GM19463 (cell line): Measurements from ENCODE around the gene CKS1B.
A peak's percentile ranks its signal among the peaks of the same experiment; 100 is the strongest.

ENCODE experiments used
- ATAC-seq: cut with Tn5 transposase; IDR thresholded peaks from one replicate; pipeline ENCODE4 v1.9.1; 2021; ENCODE audit warnings: mild to moderate bottlenecking, moderate library complexity; ENCODE audit not compliant: unreplicated experiment

Gene CKS1B

DNA sequence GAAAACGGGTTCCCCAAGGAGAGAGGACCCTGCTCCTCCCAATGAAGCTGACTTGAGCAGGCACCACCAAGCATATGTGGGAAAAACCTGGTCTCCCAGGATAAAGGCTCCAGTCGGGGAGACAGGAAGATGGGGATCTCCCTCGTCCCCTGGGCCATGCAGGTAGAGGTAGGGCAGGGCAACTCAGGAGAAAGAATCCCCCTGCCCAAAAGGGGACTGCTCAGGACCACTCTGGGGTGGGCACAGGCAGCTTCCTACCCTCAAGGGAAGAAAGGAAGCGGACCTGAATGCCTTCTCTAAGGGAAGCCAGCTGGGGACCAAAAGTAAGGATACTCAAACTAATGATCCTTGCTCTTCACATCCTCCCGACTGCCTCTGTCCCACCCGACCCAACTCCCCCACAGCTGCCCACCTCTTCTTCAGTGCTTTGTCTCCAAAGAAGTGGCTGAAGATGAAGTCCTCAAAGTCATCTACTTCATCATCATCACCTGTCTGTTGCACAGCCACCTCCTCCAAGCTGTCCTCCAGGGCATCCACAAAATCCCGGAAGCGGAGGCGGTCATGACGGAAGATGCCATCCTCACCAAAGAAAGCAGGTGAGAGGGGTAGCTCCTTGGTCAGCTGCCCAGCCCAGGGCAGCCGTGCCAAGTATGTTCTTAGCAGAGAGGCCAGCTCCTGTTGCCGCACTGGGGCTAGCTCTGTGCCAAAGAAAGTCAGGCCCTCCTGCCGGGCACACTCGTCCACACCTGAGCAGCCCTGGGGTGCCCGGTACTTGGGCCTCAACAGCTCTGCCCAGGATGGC is 29.1 kb upstream of the CKS1B start:
- ATAC-seq: no peak

DNA sequence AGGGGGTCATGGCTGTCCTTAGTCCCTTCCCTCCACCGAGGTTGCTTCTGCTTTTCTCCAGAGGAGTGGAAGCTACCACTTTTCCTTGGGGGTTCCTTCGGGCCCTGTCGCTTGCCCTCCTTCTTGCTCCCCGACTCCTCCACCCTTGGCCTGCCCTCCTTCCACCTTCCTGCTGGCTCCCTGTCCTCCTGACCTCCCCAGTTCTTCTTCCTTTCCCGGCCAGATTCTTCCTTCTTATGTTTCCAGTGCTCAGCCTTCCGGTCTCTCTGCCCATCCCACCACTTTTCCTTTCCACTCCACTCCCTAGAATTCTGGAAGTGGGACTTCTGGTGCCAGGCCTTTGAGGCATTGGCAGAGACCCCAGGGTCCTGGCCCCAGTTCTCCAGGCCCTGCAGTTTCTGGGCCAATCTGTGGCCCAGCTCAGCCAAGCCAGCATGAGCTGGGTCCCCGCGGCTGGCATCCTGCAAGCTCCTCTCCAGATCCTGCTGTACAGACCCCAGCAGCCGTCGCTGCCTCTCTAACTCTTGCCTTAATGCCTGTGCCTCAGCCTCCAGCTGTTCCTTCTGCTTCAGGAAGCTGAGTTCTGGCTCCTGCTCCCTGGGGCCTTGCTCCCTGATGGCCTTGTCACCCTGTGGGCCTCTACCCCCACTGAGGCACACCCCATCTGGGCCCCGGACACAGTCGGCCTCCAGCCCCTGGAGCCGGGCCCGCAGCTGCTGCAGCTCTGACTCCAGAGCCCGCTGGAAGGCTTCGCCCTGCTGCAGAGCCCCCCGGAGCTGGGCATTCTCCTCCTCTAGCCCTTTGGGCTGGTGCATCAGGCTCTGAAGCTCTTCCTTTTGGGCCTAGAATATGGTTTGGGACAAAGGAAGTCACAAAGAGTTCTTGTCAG is 28.3 kb upstream of the CKS1B start:
- ATAC-seq: no peak

DNA sequence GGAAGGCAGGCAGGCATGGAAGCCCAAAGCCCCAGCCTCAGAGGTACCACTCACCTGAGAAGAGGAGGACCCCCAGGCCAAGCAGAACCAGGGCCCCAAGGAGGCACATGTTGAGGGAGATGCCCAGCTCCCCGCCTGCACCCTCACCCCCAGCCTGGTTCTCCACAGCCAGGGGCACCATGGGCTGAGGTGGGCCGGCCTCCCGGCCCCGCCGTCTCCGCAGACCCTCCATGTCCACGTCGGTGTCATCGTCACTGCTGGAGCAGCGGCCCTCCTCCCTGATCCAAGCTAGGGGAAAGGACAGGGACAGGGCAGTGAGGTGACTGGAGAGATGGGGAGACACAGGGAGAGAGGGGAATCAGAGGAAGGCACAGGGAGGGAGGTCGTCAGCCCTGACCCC is 26.4 kb upstream of the CKS1B start:
- ATAC-seq: no peak

DNA sequence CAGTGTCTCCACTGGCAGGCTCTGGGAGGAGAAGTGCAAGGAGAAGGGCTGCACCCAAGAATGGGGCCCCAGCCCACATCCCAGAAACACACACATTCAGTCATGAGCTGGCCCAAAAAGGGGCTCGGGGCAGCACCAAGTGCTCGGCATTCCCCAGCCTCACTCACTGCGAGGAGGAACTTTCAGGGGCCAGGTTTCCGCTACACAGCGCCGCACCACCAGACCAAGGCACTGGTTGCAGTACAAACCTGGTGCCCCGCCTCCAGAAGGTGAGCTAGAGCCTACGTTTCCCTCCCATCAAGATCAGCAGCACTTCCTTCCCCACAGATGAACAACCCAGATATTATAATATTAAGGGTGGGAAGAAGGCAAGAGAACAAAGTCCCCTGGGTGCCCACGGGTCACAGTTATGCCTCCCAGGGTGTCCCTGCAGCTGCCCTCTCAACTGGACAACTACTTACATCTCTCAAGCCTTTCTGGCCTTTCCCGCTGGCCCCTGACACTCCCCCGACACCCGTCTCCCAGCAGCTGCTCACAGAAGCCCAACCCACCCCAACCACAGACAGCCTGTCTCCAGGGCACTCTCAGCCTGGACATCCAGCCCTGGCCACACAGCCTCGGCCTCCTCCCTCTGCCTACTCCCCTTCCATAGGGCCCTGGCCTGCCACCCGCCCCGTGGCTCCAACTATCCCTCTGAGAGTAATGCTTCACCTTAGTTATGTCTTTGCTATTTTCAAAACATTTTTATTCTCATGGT is 22.4 kb upstream of the CKS1B start:
- ATAC-seq: no peak

DNA sequence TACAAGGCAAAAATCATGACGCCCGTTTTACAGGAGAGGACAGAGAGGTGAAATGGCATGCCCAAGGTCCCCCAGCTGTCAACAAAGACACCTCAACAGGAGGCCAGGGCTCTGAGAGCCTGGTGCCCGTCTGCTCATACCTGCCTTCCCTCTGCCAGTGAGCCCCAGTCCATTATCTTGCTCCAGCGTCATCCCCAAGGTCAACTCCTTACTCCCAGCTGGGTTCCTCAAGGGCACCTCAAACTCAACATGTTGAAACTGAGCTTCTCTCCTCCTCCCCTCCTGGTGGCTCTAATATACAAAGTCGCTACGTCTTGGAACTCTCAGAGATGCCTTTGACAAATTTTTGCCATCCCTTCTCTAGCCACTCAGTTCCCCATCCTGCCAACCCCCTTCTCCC is 21.8 kb upstream of the CKS1B start:
- ATAC-seq: no peak

DNA sequence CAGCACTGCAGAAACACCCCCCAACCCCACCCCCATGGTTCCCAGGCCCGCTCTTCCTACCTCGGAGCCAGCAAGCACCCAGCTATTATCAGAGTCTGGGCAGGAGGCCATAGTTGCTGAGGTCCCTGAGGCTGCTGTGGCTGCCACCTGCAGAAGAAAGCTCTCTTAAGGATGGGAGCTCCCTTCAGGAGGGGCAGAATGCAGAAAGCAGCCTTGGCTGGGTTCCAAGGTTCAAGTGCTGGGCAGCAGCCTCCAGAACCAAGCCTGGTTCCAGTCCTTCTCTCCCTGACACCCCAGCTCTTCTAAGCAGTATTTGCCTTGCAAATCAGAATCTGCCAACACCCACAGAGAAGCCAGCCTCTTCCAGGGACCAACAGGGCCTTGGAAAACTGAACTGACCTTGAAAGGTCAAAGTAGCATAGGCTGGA is 20.9 kb upstream of the CKS1B start:
- no peak for ATAC-seq

DNA sequence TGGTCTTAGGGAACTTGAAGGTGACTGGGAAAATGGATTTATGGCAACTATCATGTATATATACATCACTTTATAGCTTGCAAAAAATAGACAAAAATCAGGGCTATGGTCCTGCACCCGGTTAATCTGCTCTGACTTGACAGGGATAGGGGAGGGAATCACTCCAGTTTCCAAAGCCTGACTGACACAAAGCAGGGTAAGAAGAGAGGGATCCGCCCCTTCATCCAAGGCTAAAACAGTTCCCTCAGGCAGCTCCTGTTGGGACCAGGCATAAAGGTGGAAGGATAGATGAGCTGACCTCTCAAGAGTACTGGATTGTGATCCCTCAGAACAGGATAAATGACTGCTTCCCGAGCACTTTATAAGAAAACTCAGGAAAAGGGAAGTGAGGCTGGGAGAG is 19.9 kb upstream of the CKS1B start:
- ATAC-seq: no peak

DNA sequence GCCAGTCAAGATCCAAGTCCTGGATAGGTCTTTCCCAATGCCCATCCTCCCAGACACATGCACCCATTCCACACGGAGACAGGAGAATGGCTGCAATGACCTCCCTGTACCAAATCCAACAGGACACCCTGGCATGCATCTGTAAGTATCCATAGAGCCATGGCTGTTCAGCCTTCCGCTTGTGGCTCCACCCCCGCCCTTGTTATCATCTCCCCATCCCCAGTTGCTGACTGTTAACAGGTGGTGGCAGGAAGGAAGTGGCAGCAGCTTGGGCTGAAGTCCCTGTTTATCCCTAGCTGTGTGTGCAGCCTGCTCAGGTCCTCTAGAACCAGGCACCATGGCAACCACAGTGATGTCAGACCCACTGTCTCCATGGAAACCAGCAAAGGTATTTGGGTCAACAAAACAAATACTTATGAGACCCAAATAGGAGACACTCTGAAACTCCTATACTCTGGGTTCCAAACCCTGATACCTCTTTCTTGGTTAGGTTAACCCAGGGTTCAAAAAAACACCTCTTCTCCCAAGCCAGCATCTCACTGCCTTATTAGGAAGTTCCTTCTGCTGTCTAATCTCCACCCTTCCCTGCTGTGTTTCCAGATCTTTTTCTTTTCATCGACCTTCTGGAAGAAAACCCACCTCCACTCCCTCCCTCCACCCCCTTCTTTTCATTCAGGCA is 19.3 kb upstream of the CKS1B start:
- ATAC-seq: peak; percentile 75

DNA sequence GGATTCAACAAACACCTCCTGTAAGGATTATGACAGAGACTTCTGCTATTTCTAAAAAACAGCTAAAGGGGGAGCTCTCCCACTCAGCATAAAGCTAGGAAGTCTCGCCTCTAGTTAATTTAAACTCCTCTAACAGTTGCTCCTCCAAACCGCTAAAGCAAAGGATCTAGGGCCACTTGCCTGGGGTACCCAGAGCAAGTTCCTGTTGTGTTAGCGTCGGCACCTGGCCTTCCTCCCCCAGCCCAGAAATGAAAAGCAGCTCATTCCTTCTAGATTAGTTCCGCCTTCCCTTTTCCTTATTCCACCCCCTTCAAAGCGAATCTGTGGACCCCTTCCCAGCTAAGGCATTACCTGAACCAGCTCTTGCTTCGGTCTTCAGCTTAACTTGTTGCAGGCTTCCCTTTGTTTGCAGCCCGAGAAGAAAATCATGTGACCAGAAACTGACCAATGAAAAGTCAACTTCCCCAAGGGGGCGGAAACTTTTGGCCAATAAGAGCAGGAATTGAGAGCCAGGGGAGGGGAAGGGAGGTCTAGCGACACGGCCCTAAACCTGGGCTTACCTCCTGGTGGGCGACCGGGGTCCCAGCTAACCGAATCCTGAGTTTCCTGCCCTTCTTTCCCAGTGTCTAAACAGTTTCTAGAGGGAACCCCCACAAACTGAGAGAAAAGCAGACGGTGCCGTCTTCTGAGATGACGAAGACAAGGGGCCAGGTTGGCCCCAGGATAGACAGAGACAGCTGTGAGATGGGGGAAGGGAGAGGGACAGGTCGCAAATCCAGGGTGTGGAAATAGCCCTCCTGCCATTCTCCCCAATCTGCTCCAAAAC is 18.6 kb upstream of the CKS1B start, which contains the start of gene PBXIP1:
Gene PBXIP1, minus strand, starts transcription at position 382 of the 826 bp plus-strand sequence. CDS start 2,378 bp downstream, outside the sequence.
- peak; percentile 64 for ATAC-seq

DNA sequence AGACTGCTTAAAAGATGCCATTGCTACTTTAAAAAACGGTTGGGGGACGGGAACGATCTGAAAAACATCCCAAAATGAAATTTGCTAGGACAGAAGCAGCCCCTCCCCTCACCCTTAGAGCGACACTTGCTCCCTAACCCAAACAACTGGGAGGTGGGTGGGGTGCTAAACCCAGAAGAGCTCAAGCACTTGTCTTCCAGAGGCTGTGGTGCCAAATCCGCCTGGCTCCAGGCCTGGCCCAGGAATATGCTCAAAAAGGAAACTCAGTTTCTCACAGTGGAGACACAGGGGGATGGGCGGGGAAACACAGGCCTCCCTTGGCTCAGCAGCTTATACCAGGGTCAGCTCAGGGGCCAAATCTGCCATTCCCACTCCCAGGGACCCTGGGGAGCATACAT is 17.9 kb upstream of the CKS1B start:
- no peak for ATAC-seq

DNA sequence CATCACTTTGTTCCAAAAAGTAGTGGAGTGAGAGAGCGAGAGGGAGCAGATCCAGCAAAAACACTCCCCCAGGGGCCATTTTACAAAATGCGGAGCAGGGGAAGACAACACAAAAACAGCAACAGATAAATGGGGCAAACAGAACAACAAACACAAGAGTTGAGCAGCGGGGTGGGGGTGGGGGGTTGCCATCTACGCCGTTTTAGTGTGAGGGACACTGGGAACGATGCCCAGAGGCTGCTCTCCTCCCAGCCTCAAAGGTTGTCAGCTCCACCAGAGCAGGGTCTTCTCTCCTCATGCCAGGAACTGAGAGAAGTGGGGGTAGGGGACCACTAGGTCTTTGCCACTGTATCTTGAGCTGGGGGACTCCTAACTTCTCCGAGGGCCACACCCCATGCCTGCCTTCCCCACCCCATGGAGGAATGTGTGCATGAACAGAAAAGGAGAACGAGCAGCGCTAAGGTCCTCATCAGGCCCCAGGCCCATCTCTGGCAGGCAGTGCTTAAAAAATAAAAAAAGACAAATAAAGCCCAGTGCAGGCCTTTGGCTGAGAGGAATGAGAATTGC is 17.3 kb upstream of the CKS1B start:
- no peak for ATAC-seq

DNA sequence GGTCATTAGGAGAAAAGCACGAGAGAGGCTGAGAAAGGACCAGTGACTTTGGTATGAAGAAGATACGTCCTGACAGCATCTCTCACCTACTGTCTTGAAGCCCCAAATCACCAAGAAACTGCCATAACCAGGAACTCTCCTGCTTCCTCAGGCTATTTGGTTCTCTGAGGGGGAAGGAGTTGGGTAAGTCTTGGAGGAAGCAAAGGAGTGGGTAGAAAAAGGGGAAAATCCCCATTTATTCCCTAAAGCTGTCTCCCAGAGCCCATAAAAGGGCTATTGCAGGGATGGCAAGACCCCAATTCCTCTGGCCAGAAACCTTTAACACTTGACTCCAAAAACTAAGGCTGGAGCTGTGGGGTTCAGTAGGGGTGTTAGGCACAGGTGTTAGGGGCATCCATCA is 16.4 kb upstream of the CKS1B start:
- ATAC-seq: no peak

DNA sequence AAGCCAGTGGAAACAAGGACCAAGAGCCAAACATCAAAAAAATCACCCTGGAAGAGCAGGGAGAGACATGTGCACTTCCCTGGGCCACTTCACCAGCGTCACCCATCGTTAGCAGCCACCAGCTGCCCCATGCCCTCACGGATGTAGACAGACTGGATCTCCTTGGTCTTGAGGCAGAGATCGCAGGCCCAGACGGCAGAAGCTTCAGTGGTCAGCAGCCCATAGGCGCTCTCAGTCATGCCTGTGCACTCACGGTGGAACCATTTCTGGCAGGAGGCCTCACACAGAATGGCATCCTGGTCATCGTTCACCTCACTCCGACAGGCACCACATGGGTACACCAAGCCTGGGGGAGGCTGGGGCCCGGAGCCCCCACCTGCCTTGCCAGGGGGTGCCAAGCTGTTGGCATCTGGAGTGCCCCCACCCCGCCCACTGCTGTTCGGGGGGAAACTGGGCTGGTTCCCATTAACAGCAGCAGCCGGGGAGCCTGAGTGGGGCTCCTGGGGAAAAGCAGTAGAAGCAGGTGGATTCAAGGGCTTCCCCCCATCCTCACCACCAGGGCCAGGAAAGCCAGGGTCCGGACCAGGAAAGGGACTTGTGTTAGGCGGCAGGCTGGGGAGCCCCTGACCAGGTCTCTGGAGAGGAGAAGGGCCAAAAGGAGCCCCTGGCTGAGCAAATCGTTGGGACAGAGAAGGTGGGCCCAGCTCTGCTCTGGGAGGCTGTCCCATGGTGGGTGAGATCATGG is 15.6 kb upstream of the CKS1B start:
- ATAC-seq: no peak

DNA sequence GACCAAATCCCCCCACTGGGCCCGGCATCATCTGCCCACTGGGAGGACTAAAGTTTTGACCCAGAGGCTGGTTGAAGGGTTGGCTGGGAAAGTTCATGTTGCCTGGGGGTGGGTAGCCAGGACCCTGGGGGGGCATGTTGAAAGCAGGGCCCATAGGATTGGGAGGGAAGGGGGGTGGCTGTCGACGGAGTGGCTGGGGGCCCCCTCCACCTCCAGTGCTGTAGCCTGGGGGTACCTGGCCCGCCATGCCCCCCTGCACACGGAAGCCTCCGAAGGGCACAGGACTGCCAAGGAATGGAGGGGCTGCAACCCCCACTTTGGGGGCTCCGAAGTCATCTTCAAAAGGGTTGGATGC is 15.1 kb upstream of the CKS1B start:
- no peak for ATAC-seq

DNA sequence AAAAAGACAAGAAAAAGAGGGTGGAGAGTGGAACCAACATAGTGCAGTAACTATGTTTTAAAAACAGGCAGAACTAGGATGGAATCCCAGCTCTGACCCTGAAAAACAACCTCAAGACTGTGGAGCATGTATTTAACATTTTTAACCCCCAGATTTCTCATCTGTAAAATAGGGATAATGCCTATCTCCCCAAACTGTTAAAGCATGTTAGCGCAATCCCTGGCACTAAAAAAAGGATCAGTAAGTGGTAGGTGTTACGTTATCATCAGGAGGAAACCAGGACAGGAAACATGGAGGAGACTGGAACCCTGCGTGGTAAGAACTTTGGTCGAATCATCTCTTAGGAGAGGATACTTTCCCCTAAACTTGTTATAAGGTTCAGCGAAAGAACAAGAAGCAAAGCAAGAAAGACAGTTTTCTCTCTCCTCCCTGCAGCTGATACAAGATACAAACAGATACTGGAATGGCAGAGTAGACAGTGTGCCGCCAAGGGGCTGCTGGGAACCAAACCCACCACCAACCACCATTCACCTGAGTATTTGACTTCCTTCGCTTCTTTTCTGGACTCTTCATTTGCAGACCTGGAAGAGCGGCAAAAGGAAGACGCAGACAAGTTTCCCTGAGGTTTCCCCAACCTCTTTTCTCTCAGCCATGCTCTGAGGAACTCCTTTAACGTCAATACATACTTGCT is 13.9 kb upstream of the CKS1B start:
- no peak for ATAC-seq

DNA sequence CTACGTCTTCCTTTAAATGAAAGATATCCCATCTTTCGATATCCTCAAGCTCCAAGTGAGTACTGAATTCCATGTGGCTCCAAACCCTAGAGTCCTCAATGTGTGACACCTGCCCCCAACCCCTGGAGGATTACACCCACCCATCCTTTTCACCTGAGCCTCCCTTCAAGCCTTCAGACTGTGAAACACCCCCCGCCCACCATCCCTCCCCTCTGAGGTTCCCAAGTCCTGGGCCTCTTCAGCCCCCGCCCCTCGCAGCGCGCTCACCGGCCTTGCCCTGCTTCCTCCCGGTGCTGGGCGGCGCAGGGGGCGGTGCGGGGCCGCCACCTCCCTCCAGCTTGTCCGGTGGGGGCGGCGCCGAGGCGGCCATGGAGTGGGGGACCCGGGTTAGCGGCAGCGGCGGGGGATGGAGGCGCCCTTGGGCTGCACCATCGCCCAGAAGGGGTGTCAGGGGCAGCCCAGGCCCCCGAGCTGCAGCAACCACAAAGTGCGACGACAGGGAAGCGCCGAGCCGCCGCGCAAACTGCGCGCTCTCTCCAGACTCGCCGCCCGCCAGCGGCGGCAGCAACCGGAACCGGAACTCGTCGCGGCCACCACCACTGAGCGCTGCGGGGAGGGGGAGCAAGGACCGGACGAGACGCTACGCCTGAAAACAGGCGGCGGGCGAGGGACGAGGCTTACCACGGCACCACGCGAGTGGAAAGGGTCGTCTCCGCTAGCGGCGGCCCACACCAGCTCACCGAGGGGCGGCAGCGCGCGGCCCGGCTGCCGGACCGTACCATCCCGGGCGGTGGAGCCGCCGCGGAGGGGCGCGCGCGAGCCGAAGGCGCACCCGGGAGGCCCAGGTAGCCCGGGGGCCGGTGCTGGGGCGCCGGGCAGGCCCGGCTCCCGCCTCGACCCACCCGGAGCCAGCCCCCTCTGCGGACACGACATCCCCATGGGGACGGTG is 13.0 kb upstream of the CKS1B start, which contains the start of gene PYGO2:
Gene PYGO2, minus strand, starts transcription at position 576 of the 949 bp plus-strand sequence. Its CDS starts 206 bp downstream, at position 370.
- ATAC-seq: peak; percentile 79

DNA sequence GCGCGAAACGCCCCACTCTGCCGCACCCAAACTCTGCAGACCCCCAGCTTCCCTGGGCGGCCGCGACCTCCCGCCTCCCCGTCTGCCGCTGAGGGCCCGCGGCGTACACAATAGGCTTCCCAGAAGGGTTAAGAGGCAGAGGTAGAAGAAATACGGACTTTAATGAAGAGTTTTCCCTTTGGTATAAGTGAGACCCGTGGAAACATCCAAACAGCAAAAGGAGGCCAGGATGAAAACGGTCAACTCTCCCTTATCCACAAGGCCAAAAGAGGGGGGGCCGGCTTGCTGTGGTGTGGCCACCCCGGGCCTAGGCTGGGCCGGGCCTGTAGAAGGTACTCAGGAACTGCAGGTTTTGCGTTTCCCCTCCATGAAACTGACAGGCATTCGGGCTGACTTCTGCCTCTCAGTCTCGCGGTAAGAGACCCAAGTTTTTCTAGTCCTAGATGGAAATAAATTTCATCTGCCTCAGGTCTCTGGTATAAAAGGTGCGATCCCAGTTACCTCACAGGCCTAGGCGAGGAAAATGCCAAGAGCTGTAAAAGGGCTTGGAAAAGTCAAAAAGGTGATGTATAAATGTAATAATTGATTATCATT is 12.2 kb upstream of the CKS1B start:
- no peak for ATAC-seq
